ENCODE measurements around the gene TRIM24. TPM values are rescaled to one million over a fixed set of nuclear protein-coding genes. Genes with fewer than 3 reads are reported as not detected.

Gene TRIM24
- polyA plus RNA-seq, 3 donors: 3.5 to 8.9 (median 6.0) TPM

GRCh38 chr7:138602451-138602850 is 142.4 kb downstream of the TRIM24 start:
- Histone ChIP-seq H2AFZ (ENCODE audit: insufficient read depth, low read depth, low read length, poor library complexity, severe bottlenecking) (no peak overlapping the region), H3K79me2 (ENCODE audit: insufficient read depth, low read length) (no peaks in the 10 kb centered on the region), H3K9ac (ENCODE audit: insufficient read depth, low read length, poor library complexity, severe bottlenecking) (no peak overlapping the region), H3K36me3 (replicated peaks in 1 of 2; ENCODE audit: control insufficient read depth in 1 of 2, insufficient read depth in 2 of 2, low read length in 2 of 2) (no peaks in the 10 kb centered on the region), H3K4me3 (replicated peaks in 1 of 3; ENCODE audit: low read depth in 2 of 3, low read length in 3 of 3) (no peak overlapping the region), H4K20me1 (ENCODE audit: insufficient read depth, low read length) (no peaks in the 10 kb centered on the region), H3K27ac (ENCODE audit: low read depth in 1 of 2, low read length in 2 of 2) (no peak overlapping the region), H3K4me1 (ENCODE audit: control insufficient read depth in 1 of 2, insufficient read depth in 2 of 2, low read length in 2 of 2) (no peaks in the 10 kb centered on the region), H3K4me2 (replicated peaks; ENCODE audit: extremely low read depth, low read length, poor library complexity, severe bottlenecking) (no peak overlapping the region), H3K9me3 (replicated peaks in 1 of 2; ENCODE audit: control insufficient read depth in 1 of 2, insufficient read depth in 1 of 2, low read length in 2 of 2) (peaks cover 0 to 3% of the 10 kb centered on the region in 2 donors), H3K27me3 (ENCODE audit: control insufficient read depth in 2 of 2, insufficient read depth in 2 of 2, low read length in 2 of 2) (no peaks in the 10 kb centered on the region)
- TF ChIP-seq, protein P1, sequence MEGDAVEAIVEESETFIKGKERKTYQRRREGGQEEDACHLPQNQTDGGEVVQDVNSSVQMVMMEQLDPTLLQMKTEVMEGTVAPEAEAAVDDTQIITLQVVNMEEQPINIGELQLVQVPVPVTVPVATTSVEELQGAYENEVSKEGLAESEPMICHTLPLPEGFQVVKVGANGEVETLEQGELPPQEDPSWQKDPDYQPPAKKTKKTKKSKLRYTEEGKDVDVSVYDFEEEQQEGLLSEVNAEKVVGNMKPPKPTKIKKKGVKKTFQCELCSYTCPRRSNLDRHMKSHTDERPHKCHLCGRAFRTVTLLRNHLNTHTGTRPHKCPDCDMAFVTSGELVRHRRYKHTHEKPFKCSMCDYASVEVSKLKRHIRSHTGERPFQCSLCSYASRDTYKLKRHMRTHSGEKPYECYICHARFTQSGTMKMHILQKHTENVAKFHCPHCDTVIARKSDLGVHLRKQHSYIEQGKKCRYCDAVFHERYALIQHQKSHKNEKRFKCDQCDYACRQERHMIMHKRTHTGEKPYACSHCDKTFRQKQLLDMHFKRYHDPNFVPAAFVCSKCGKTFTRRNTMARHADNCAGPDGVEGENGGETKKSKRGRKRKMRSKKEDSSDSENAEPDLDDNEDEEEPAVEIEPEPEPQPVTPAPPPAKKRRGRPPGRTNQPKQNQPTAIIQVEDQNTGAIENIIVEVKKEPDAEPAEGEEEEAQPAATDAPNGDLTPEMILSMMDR (IDR thresholded peaks at IDR 0.05): no peak
- intact Hi-C loops (cut with micrococcal nuclease): no loop called here
- H3K36me3 Mint-ChIP-seq: no peaks in the 10 kb centered on the region
- H3K9me3 Mint-ChIP-seq: peaks cover 2 to 14% (median 8%) of the 10 kb centered on the region in 7 donors
- peaks cover 0 to 2% (median under 1%) of the 10 kb centered on the region in 3 donors for H3K27me3 Mint-ChIP-seq (ENCODE audit: low read depth in 3 of 3)
- H3K4me1 Mint-ChIP-seq: peaks cover 7% of the 10 kb centered on the region
- H3K4me3 Mint-ChIP-seq: no peak overlapping the region
- H3K27ac Mint-ChIP-seq: no peak overlapping the region
- no peak for DNase-seq
- no CpG with 5 or more reads among the region's 1 CpG for WGBS (ENCODE audit: insufficient coverage)

DNA sequence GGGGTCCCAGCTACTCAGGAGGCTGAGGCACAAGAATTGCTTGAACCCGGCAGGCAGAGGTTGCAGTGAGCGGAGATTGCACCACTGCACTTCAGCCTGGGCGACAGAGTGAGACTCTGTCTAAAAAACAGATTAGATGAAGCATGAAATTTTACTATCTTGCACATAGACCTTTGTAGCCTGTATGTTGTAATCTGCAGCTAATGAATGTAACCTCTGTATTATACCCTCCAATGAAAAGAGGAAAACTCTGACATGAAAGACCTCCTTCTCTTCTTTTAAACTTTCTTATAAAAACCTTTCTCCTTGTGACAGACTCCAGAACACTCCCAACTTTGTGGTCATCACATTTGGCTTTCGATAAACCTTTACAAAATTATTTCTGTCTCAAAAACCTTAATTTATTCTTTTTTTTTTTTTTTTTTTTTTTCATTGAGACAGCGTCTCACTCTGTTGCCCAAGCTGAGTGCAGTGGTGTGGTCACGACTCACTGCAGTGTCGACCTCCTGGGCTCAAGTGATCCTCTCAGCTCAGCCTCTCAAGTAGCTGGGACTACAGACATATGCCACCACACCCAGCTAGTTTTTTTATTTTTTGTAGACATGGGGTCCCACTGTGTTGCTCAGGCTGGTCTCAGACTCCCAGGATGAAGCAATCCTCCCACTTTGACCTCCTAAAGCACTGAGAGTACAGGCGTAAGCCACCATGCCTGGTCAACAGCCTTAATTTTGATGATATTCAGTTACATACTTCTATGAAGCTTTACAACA is 143.7 kb downstream of the TRIM24 start:
- H3K27me3 Mint-ChIP-seq (ENCODE audit: low read depth in 3 of 3): peaks cover 0 to 2% (median 0%) of the 10 kb centered on the region in 3 donors
- no peaks in the 10 kb centered on the region for H3K36me3 ChIP-seq (replicated peaks in 1 of 2; ENCODE audit: control insufficient read depth in 1 of 2, insufficient read depth in 2 of 2, low read length in 2 of 2)
- H2AFZ ChIP-seq (ENCODE audit: insufficient read depth, low read depth, low read length, poor library complexity, severe bottlenecking): no peak overlapping the region
- no peak for DNase-seq
- TF ChIP-seq, protein P1 (IDR thresholded peaks at IDR 0.05): no peak
- H3K9me3 Mint-ChIP-seq: peaks cover 2 to 14% (median 8%) of the 10 kb centered on the region in 7 donors
- no peak overlapping the region for H3K4me3 Mint-ChIP-seq
- H3K36me3 Mint-ChIP-seq: no peaks in the 10 kb centered on the region
- H4K20me1 ChIP-seq (ENCODE audit: insufficient read depth, low read length): no peaks in the 10 kb centered on the region
- intact Hi-C loops (cut with micrococcal nuclease): no loop called here
- no peak overlapping the region for H3K4me3 ChIP-seq (replicated peaks in 1 of 3; ENCODE audit: low read depth in 2 of 3, low read length in 3 of 3)
- H3K9me3 ChIP-seq (replicated peaks in 1 of 2; ENCODE audit: control insufficient read depth in 1 of 2, insufficient read depth in 1 of 2, low read length in 2 of 2): peaks cover 0 to 3% of the 10 kb centered on the region in 2 donors
- no peak overlapping the region for H3K9ac ChIP-seq (ENCODE audit: insufficient read depth, low read length, poor library complexity, severe bottlenecking)
- peaks cover 16% of the 10 kb centered on the region for H3K4me1 Mint-ChIP-seq
- H3K27ac Mint-ChIP-seq: no peak overlapping the region
- no peaks in the 10 kb centered on the region for H3K4me1 ChIP-seq (ENCODE audit: control insufficient read depth in 1 of 2, insufficient read depth in 2 of 2, low read length in 2 of 2)
- no peaks in the 10 kb centered on the region for H3K27me3 ChIP-seq (ENCODE audit: control insufficient read depth in 2 of 2, insufficient read depth in 2 of 2, low read length in 2 of 2)
- no peak overlapping the region for H3K4me2 ChIP-seq (replicated peaks; ENCODE audit: extremely low read depth, low read length, poor library complexity, severe bottlenecking)
- H3K27ac ChIP-seq (ENCODE audit: low read depth in 1 of 2, low read length in 2 of 2): no peak overlapping the region
- WGBS (ENCODE audit: insufficient coverage): 97% methylated on average over 4 of the region's 8 CpGs
- H3K79me2 ChIP-seq (ENCODE audit: insufficient read depth, low read length): no peaks in the 10 kb centered on the region

Data from CD14-positive monocyte (primary cell).